GM23338 (cell line): Measurements from ENCODE around the gene MRGPRG. TPM values are rescaled to one million over a fixed set of nuclear protein-coding genes. Genes with fewer than 3 reads are reported as not detected.

Experiments used
- ATAC-seq: fragments of 200-7000 bp; cut with Tn5 transposase; 3 replicates; pipeline ENCODE4 v1.9.1; 2020
- DNase-seq: peaks from one replicate; pipeline ENCODE4 v3.0.0-alpha.2; 2015; ENCODE audit warnings: low spot score
- H2AFZ ChIP-seq: fragments of 200-600 bp; sonication (generic); 2 replicates; pipeline ENCODE4 v1.8.0; 2016; ENCODE audit warnings: antibody characterized with exemption, mild to moderate bottlenecking, moderate library complexity
- H3F3A ChIP-seq: fragments of 200-600 bp; sonication (generic); replicated peaks from 2 replicates; pipeline ENCODE4 v1.8.0; 2017; ENCODE audit warnings: antibody characterized with exemption, mixed run types, low read depth
- H3K27ac ChIP-seq: fragments of 200-600 bp; sonication (generic); 2 replicates; pipeline ENCODE4 v1.6.1; 2016; ENCODE audit warnings: low read depth
- H3K27me3 ChIP-seq: fragments of 200-600 bp; sonication (generic); 2 replicates; pipeline ENCODE4 v1.8.0; 2016; ENCODE audit warnings: mild to moderate bottlenecking, mixed run types, moderate library complexity; ENCODE audit not compliant: insufficient read depth
- H3K36me3 ChIP-seq: fragments of 200-600 bp; sonication (generic); 2 replicates; pipeline ENCODE4 v1.8.0; 2016; ENCODE audit warnings: mild to moderate bottlenecking; ENCODE audit not compliant: insufficient read depth
- H3K4me1 ChIP-seq: fragments of 200-600 bp; sonication (generic); 2 replicates; pipeline ENCODE4 v1.8.0; 2016; ENCODE audit warnings: mild to moderate bottlenecking, moderate library complexity; ENCODE audit not compliant: insufficient read depth
- H3K4me2 ChIP-seq: fragments of 200-600 bp; sonication (generic); 2 replicates; pipeline ENCODE4 v1.7.1; 2017; ENCODE audit warnings: mixed run types
- H3K4me3 ChIP-seq: fragments of 200-600 bp; sonication (generic); 2 replicates; pipeline ENCODE4 v1.6.1; 2016; ENCODE audit warnings: mixed run types
- H3K79me2 ChIP-seq: fragments of 200-600 bp; sonication (generic); replicated peaks from 2 replicates; pipeline ENCODE4 v1.8.0; 2017; ENCODE audit warnings: mild to moderate bottlenecking; ENCODE audit not compliant: insufficient read depth
- H3K9me2 ChIP-seq: fragments of 200-600 bp; sonication (generic); 2 replicates; pipeline ENCODE4 v1.8.0; 2017; ENCODE audit not compliant: insufficient read depth
- H4K20me1 ChIP-seq: fragments of 200-600 bp; sonication (generic); replicated peaks from 2 replicates; pipeline ENCODE4 v1.8.0; 2017; ENCODE audit warnings: mild to moderate bottlenecking; ENCODE audit not compliant: insufficient read depth
- H3K27ac Mint-ChIP-seq: 2 replicates; pipeline ENCODE4 v1.8.0; 2020; ENCODE audit warnings: inconsistent platforms, mild to moderate bottlenecking, moderate library complexity, mixed read lengths
- H3K27me3 Mint-ChIP-seq: 3 replicates; pipeline ENCODE4 v1.8.0; 2022; ENCODE audit warnings: low read depth, mild to moderate bottlenecking, moderate library complexity, mixed read lengths, inconsistent platforms; ENCODE audit not compliant: insufficient read depth, poor library complexity
- H3K36me3 Mint-ChIP-seq: 3 replicates; pipeline ENCODE4 v1.8.0; 2021; ENCODE audit warnings: low read depth, mild to moderate bottlenecking, inconsistent platforms, moderate library complexity, mixed read lengths
- H3K4me1 Mint-ChIP-seq: 3 replicates; pipeline ENCODE4 v1.8.0; 2020; ENCODE audit warnings: mild to moderate bottlenecking, inconsistent platforms, mixed read lengths
- H3K4me3 Mint-ChIP-seq: 3 replicates; pipeline ENCODE4 v1.8.0; 2021; ENCODE audit warnings: moderate library complexity, mild to moderate bottlenecking, inconsistent platforms, mixed read lengths
- H3K9me3 Mint-ChIP-seq: 3 replicates; pipeline ENCODE4 v1.8.0; 2020; ENCODE audit warnings: moderate library complexity, mild to moderate bottlenecking, inconsistent platforms, mixed read lengths
- CREB1 ChIP-seq: fragments of 250-450 bp; sonication (Bioruptor Pico); IDR thresholded peaks from 2 replicates; pipeline ENCODE4 v1.5.0; 2020; ENCODE audit warnings: low read depth, mild to moderate bottlenecking, moderate library complexity
- EZH2 ChIP-seq: fragments of 200-600 bp; sonication (generic); IDR thresholded peaks from one replicate; pipeline ENCODE4 v1.8.0; 2017; ENCODE audit warnings: antibody characterized with exemption, mild to moderate bottlenecking, low read depth; ENCODE audit not compliant: unreplicated experiment
- EZH2phosphoT487 ChIP-seq: fragments of 200-600 bp; sonication (generic); IDR thresholded peaks from one replicate; pipeline ENCODE4 v1.8.1; 2018; ENCODE audit warnings: antibody characterized with exemption; ENCODE audit not compliant: unreplicated experiment
- JUNB ChIP-seq: IDR thresholded peaks from one replicate; pipeline ENCODE4 v1.6.1; 2016; ENCODE audit warnings: antibody characterized with exemption; ENCODE audit not compliant: unreplicated experiment
- NANOG ChIP-seq: IDR thresholded peaks from 2 replicates; pipeline ENCODE4 v1.6.1; 2016; ENCODE audit warnings: antibody characterized with exemption, borderline replicate concordance
- POLR2AphosphoS5 ChIP-seq: IDR thresholded peaks from 2 replicates; pipeline ENCODE4 v1.6.1; 2016; ENCODE audit warnings: antibody characterized with exemption, low read depth
- STAT1 ChIP-seq: IDR thresholded peaks from one replicate; pipeline ENCODE4 v1.6.1; 2016; ENCODE audit warnings: antibody characterized with exemption; ENCODE audit not compliant: unreplicated experiment
- ZNF114 ChIP-seq: fragments of 250-450 bp; sonication (Bioruptor Pico); IDR thresholded peaks from 2 replicates; pipeline ENCODE4 v1.5.0; 2020; ENCODE audit warnings: mild to moderate bottlenecking, moderate library complexity
- ZNF331 ChIP-seq: fragments of 250-450 bp; sonication (Bioruptor Pico); IDR thresholded peaks from 2 replicates; pipeline ENCODE4 v1.5.0; 2020; ENCODE audit warnings: low read depth, mild to moderate bottlenecking, moderate library complexity
- polyA plus RNA-seq: library from polyadenylated mRNA; unstranded; fragments of >200 nt; fragmentation: Nextera tagmentation; extraction: Ambion mirVana; gene quantifications from 2 replicates; pipeline ENCODE4 v1.2.1, GENCODE V29; 2016
- total RNA-seq: library from RNA; depleted of rRNA; stranded (reverse); fragments of >200 nt; shearing (Covaris generic); gene quantifications from 2 replicates; pipeline ENCODE4 v1.2.3, GENCODE V29; 2014
- TF ChIP-seq, protein P1 (sequence below): fragments of 250-450 bp; sonication (Bioruptor Pico); IDR thresholded peaks from 2 replicates; pipeline ENCODE4 v1.5.0; 2020; ENCODE audit warnings: mild to moderate bottlenecking, moderate library complexity
- TF ChIP-seq, protein P2 (sequence below): IDR thresholded peaks from one replicate; pipeline ENCODE4 v1.6.1; 2018; ENCODE audit warnings: antibody characterized with exemption; ENCODE audit not compliant: unreplicated experiment
- TF ChIP-seq, protein P3 (sequence below): IDR thresholded peaks from 2 replicates; pipeline ENCODE4 v1.6.1; 2016; ENCODE audit warnings: antibody characterized with exemption
- TF ChIP-seq, protein P4 (sequence below), 2 experiments: fragments of 200-600 bp in 1 of 2; sonication (generic) in 1 of 2; conservative IDR thresholded peaks; 2 replicates each; pipeline versions ENCODE4 v1.5.1 to v1.6.1; 2016 to 2017; ENCODE audit warnings: antibody characterized with exemption in 2 of 2, low read depth in 2 of 2, mild to moderate bottlenecking in 2 of 2, moderate library complexity in 1 of 2

MRGPRG gene
- total and polyA plus RNA-seq, 2 experiments from 2014 or later, result not detected

DNA sequence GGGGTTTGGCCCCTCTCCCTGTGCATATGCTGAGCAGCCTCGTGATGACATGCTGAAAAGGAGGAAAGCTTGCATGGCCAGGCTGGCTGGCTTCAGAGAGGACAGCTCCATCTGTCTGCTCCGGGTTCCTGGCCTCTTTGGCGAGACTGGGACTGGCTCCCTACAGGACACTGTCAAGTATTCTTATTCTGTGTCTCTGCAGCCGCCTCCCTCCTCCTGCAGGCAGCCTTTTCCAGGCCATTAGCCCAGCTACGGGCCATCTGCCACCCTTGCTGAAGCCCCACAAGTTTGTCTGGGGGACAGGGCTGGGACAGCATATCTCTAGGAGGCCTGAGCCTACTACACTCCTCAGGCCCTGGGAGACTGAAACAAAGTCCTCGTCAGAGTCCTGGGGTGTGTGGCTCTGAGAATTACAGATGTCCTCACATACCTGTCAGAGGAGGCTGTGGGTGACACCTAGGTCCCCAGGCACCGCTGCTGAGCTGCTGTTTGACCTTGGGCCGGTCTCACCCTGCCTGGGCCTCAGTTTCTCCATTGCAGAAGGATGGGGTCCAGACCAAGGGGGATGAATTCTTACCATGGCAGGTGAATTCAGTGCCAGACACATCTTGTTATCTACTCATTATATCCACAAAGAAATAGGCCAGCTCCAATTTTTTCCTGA is 11.0 kb downstream of the MRGPRG start:
- H3K79me2 ChIP-seq, result no peaks in the 10 kb centered on the region
- H3K27ac ChIP-seq, result no peak overlapping the region
- no peaks in the 10 kb centered on the region for H4K20me1 ChIP-seq
- peaks cover 22% of the 10 kb centered on the region for H3K27me3 Mint-ChIP-seq
- peaks cover 23% of the 10 kb centered on the region for H3K27me3 ChIP-seq
- 0 out of 2 replicates have a peak, but pooled peaks cover 4% of the 10 kb centered on the region for H3K36me3 ChIP-seq
- no peaks in the 10 kb centered on the region for H3K4me1 ChIP-seq
- 0 out of 3 replicates have a peak, but pooled peaks cover under 1% of the 10 kb centered on the region for H3K4me1 Mint-ChIP-seq
- H3K27ac Mint-ChIP-seq, result no peak overlapping the region
- no peak for ATAC-seq
- H3K4me3 ChIP-seq, result no peak overlapping the region
- TF ChIP-seq, protein P1, sequence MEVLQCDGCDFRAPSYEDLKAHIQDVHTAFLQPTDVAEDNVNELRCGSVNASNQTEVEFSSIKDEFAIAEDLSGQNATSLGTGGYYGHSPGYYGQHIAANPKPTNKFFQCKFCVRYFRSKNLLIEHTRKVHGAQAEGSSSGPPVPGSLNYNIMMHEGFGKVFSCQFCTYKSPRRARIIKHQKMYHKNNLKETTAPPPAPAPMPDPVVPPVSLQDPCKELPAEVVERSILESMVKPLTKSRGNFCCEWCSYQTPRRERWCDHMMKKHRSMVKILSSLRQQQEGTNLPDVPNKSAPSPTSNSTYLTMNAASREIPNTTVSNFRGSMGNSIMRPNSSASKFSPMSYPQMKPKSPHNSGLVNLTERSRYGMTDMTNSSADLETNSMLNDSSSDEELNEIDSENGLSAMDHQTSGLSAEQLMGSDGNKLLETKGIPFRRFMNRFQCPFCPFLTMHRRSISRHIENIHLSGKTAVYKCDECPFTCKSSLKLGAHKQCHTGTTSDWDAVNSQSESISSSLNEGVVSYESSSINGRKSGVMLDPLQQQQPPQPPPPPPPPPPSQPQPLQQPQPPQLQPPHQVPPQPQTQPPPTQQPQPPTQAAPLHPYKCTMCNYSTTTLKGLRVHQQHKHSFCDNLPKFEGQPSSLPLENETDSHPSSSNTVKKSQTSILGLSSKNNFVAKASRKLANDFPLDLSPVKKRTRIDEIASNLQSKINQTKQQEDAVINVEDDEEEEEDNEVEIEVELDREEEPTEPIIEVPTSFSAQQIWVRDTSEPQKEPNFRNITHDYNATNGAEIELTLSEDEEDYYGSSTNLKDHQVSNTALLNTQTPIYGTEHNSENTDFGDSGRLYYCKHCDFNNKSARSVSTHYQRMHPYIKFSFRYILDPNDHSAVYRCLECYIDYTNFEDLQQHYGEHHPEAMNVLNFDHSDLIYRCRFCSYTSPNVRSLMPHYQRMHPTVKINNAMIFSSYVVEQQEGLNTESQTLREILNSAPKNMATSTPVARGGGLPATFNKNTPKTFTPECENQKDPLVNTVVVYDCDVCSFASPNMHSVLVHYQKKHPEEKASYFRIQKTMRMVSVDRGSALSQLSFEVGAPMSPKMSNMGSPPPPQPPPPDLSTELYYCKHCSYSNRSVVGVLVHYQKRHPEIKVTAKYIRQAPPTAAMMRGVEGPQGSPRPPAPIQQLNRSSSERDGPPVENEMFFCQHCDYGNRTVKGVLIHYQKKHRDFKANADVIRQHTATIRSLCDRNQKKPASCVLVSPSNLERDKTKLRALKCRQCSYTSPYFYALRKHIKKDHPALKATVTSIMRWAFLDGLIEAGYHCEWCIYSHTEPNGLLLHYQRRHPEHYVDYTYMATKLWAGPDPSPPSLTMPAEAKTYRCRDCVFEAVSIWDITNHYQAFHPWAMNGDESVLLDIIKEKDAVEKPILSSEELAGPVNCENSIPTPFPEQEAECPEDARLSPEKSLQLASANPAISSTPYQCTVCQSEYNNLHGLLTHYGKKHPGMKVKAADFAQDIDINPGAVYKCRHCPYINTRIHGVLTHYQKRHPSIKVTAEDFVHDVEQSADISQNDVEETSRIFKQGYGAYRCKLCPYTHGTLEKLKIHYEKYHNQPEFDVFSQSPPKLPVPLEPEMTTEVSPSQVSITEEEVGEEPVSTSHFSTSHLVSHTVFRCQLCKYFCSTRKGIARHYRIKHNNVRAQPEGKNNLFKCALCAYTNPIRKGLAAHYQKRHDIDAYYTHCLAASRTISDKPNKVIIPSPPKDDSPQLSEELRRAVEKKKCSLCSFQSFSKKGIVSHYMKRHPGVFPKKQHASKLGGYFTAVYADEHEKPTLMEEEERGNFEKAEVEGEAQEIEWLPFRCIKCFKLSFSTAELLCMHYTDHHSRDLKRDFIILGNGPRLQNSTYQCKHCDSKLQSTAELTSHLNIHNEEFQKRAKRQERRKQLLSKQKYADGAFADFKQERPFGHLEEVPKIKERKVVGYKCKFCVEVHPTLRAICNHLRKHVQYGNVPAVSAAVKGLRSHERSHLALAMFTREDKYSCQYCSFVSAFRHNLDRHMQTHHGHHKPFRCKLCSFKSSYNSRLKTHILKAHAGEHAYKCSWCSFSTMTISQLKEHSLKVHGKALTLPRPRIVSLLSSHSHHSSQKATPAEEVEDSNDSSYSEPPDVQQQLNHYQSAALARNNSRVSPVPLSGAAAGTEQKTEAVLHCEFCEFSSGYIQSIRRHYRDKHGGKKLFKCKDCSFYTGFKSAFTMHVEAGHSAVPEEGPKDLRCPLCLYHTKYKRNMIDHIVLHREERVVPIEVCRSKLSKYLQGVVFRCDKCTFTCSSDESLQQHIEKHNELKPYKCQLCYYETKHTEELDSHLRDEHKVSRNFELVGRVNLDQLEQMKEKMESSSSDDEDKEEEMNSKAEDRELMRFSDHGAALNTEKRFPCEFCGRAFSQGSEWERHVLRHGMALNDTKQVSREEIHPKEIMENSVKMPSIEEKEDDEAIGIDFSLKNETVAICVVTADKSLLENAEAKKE (CRISPR knock-in tag), result no peak
- no peak for TF ChIP-seq CREB1
- TF ChIP-seq EZH2, result no peak
- TF ChIP-seq EZH2phosphoT487, result no peak
- TF ChIP-seq NANOG, result no peak
- TF ChIP-seq, protein P2, sequence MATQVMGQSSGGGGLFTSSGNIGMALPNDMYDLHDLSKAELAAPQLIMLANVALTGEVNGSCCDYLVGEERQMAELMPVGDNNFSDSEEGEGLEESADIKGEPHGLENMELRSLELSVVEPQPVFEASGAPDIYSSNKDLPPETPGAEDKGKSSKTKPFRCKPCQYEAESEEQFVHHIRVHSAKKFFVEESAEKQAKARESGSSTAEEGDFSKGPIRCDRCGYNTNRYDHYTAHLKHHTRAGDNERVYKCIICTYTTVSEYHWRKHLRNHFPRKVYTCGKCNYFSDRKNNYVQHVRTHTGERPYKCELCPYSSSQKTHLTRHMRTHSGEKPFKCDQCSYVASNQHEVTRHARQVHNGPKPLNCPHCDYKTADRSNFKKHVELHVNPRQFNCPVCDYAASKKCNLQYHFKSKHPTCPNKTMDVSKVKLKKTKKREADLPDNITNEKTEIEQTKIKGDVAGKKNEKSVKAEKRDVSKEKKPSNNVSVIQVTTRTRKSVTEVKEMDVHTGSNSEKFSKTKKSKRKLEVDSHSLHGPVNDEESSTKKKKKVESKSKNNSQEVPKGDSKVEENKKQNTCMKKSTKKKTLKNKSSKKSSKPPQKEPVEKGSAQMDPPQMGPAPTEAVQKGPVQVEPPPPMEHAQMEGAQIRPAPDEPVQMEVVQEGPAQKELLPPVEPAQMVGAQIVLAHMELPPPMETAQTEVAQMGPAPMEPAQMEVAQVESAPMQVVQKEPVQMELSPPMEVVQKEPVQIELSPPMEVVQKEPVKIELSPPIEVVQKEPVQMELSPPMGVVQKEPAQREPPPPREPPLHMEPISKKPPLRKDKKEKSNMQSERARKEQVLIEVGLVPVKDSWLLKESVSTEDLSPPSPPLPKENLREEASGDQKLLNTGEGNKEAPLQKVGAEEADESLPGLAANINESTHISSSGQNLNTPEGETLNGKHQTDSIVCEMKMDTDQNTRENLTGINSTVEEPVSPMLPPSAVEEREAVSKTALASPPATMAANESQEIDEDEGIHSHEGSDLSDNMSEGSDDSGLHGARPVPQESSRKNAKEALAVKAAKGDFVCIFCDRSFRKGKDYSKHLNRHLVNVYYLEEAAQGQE, result no peak
- TF ChIP-seq POLR2AphosphoS5, result no peak
- no peak for TF ChIP-seq STAT1
- TF ChIP-seq ZNF331 (CRISPR knock-in tag), result no peak
- TF ChIP-seq, protein P3, sequence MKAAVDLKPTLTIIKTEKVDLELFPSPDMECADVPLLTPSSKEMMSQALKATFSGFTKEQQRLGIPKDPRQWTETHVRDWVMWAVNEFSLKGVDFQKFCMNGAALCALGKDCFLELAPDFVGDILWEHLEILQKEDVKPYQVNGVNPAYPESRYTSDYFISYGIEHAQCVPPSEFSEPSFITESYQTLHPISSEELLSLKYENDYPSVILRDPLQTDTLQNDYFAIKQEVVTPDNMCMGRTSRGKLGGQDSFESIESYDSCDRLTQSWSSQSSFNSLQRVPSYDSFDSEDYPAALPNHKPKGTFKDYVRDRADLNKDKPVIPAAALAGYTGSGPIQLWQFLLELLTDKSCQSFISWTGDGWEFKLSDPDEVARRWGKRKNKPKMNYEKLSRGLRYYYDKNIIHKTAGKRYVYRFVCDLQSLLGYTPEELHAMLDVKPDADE, result no peak
- TF ChIP-seq, protein P4, sequence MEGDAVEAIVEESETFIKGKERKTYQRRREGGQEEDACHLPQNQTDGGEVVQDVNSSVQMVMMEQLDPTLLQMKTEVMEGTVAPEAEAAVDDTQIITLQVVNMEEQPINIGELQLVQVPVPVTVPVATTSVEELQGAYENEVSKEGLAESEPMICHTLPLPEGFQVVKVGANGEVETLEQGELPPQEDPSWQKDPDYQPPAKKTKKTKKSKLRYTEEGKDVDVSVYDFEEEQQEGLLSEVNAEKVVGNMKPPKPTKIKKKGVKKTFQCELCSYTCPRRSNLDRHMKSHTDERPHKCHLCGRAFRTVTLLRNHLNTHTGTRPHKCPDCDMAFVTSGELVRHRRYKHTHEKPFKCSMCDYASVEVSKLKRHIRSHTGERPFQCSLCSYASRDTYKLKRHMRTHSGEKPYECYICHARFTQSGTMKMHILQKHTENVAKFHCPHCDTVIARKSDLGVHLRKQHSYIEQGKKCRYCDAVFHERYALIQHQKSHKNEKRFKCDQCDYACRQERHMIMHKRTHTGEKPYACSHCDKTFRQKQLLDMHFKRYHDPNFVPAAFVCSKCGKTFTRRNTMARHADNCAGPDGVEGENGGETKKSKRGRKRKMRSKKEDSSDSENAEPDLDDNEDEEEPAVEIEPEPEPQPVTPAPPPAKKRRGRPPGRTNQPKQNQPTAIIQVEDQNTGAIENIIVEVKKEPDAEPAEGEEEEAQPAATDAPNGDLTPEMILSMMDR (conservative IDR thresholded peaks at IDR 0.05; ENCODE audit: low read depth in 2 of 2), result no peak
- TF ChIP-seq ZNF114 (CRISPR knock-in tag), result no peak
- no peak for TF ChIP-seq JUNB
- H3K4me3 Mint-ChIP-seq, result no peak overlapping the region
- peaks cover 2% of the 10 kb centered on the region; the same call in 1 of the 2 replicates for H3K9me2 ChIP-seq
- DNase-seq, result no peak
- H3K4me2 ChIP-seq, result no peak overlapping the region
- no peak overlapping the region for H2AFZ ChIP-seq
- H3K36me3 Mint-ChIP-seq, result no peaks in the 10 kb centered on the region
- no peaks in the 10 kb centered on the region for H3K9me3 Mint-ChIP-seq
- H3F3A ChIP-seq, result no peaks in the 10 kb centered on the region
